K562 (cell line): Measurements from ENCODE around the gene RPS19BP1. TPM values are rescaled to one million over a fixed set of nuclear protein-coding genes. Genes with fewer than 3 reads are reported as not detected.

Experiments
- ARNT ChIP-seq, 2 experiments: fragments of 450-650 bp; IDR thresholded peaks; 2 replicates each; pipeline ENCODE4 v1.6.1; 2016; ENCODE audit warnings: mild to moderate bottlenecking in 1 of 2
- C11orf30 ChIP-seq: fragments of 450-650 bp; IDR thresholded peaks from 2 replicates; pipeline ENCODE4 v1.6.1; 2016; ENCODE audit warnings: low read depth, mild to moderate bottlenecking
- DEAF1 ChIP-seq: fragments of 450-650 bp; formaldehyde crosslinking; IDR thresholded peaks from 2 replicates; pipeline ENCODE4 v1.4.0; 2020; ENCODE audit warnings: mild to moderate bottlenecking, moderate library complexity
- DPF2 ChIP-seq: fragments of 450-650 bp; IDR thresholded peaks from 2 replicates; pipeline ENCODE4 v1.6.1; 2016
- ZBTB40 ChIP-seq, 2 experiments: fragments of 450-650 bp in 1 of 2; sonication (generic) in 1 of 2; formaldehyde crosslinking in 1 of 2; IDR thresholded peaks; 2 replicates each; pipeline versions ENCODE4 v1.7.1 to v1.9.0; 2016 to 2022; ENCODE audit warnings: inconsistent platforms in 1 of 2, mild to moderate bottlenecking in 1 of 2, missing genetic modification reagents in 1 of 2
- ZKSCAN8 ChIP-seq: fragments of 200-800 bp; sonication (Bioruptor generic); IDR thresholded peaks from 2 replicates; pipeline ENCODE4 v1.6.1; 2016; ENCODE audit warnings: missing genetic modification characterization, missing compliant biosample characterization
- polyA plus RNA-seq, 8 experiments: library from polyadenylated mRNA; depleted of rRNA in 4 of 8; stranded (reverse) in 5 of 8; unstranded in 3 of 8; fragments of >200 nt; fragmentation: Nextera tagmentation in 2 of 8; fragmentation: Illumina TruSeq in 1 of 8; extraction: Ambion mirVana in 2 of 8; extraction: Trizol in 1 of 8; gene quantifications; 2 replicates each; pipeline versions ENCODE4 v1.2.1 to v1.2.3, GENCODE V29; 2011 to 2014; ENCODE audit warnings: inconsistent platforms in 1 of 8, missing spikeins in 1 of 8
- total RNA-seq, 7 experiments: library from RNA; depleted of rRNA in 6 of 7; stranded (reverse); fragments of >200 nt in 6 of 7; fragmentation: Illumina TruSeq in 2 of 7; extraction: Trizol in 2 of 7; gene quantifications; 2 replicates each; pipeline versions ENCODE4 v1.2.1 to v1.2.3, GENCODE V29; 2011 to 2021; ENCODE audit warnings: low replicate concordance in 1 of 7

Gene RPS19BP1
- total and polyA plus RNA-seq, 9 of the 15 experiments (the other 6 are each of a cell fraction or from before 2014, with no cell fraction given) = 3.0 to 223 (median 84.3) TPM

GRCh38 chr22:39518996-39519680 lies 13.4 kb downstream of the RPS19BP1 start (continued):
- TF ChIP-seq ZBTB40 (IDR thresholded peaks at IDR 0.05) (0 out of 2 replicates have a peak, but pooled peaks have one; percentile 37), ZBTB40 (CRISPR knock-in tag; IDR thresholded peaks at IDR 0.05) (no peak), C11orf30 (no peak), ZKSCAN8 (no peak), DEAF1 (CRISPR knock-in tag) (no peak), DPF2 (peak; percentile 49; the same call in 1 of the 2 replicates), ARNT (IDR thresholded peaks at IDR 0.05) (peak; percentile 40 to 42; a peak in 1 of 4 replicates)
